Erythroblast (primary cell): ENCODE data around the gene KCTD15.

Experiments used
- GATA1 ChIP-seq: IDR thresholded peaks from 2 replicates; pipeline ENCODE4 v1.6.1; 2011; ENCODE audit warnings: low read depth, mild to moderate bottlenecking, control low read depth, low read length, moderate library complexity
- POLR2A ChIP-seq: IDR thresholded peaks from 2 replicates; pipeline ENCODE4 v1.6.1; 2011; ENCODE audit warnings: mild to moderate bottlenecking, low read length

GRCh38 chr19:33797802-33798671 lies 1.4 kb downstream of the KCTD15 start:
- no peak for TF ChIP-seq POLR2A
- TF ChIP-seq GATA1: no peak
